DMS79 (cell line): ENCODE measurements around the gene RNU7-1.
"Not testable (repeated sequence)": the region's sequence is repeated elsewhere in the genome, so short reads cannot be mapped to it uniquely, and the experiment has no call there.

ENCODE experiments used
- DNase-seq: peaks from one replicate; lab custom pipeline; 2025; lab: John Stamatoyannopoulos, UW

Gene RNU7-1

DNA sequence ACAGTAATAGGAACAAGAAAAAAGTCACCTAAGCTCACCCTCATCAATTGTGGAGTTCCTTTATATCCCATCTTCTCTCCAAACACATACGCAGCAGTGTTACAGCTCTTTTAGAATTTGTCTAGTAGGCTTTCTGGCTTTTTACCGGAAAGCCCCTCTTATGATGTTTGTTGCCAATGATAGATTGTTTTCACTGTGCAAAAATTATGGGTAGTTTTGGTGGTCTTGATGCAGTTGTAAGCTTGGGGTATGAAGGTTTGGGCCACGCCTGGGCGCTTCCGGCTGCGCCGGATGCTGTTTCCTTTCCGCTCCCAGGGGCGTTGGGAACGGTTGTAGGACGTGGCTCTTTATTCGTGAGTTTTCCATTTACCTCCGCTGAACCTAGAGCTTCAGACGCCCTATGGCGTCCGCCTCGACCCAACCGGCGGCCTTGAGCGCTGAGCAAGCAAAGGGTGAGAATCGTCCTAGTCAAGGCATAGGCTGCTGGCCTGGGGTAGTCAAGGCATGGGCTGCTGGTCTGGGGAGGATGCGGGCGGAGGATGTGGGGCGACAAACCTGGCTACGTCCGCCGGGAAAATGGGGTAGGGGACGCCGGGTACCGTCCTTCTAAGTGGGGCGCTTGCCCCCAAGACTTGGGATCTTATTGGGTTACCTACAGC, at the start of gene RNU7-1, which contains the start of gene C12orf57:
TSS of gene RNU7-1 (plus strand) at position 95 of the 659 bp plus-strand sequence.
TSS of gene C12orf57 (plus strand) at position 301 of the 659 bp plus-strand sequence. CDS start at position 401, 100 bp downstream.
- DNase-seq, result peak; percentile 97

DNA sequence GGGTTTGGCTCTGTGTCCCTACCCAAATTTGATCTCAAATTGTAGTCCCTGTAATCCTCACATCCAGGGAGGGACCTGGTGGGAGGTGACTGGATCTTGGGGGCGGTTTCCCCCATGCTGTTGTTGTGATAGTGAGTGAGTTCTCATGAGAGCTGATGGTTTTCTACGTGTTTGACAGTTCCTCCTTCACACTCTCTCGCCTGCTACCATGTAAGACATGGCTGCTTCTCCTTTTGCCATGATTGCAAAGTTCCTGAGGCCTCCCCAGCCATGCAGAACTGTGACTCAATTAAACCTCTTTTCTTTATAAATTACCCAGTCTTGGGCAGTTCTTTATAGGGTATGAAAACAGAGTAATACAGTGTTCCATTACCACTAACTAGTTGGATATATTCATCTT, 49.3 kb upstream of the RNU7-1 start:
- DNase-seq, result no peak

DNA sequence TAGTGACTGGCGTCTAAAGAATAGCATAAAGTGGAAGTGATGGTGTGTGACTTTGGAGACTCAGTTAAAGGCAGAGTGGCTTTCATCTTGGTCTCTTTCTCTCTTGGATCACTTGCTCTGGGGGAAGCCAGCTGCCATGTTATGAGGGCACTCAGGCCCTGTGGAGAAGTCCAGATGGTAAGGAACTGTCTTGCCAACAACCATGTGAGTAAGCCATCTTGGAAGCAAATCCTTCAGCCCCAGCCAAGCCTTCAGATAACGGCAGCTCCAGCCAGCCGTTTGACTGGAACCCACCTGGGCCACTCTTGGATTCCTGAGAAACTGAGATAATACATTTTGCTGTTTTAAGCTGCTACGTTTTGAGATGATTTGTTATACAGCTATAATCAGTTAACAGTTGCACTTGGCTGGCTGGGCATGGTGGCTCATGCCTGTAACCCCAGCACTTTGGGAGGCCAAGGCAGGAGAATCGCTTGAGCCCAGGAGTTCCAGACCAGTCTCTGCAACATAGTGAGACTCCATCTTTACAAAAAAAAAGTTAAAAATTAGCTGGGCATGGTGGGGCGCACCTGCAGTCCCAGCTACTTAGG, 46.7 kb upstream of the RNU7-1 start:
- no peak for DNase-seq

- DNase-seq, result no peak
These were observed 44.2 kb upstream of the RNU7-1 start for GRCh38 chr12:6899427-6899826.

- peak; percentile 21 for DNase-seq
These were observed 43.6 kb upstream of the RNU7-1 start for GRCh38 chr12:6899837-6900519.

DNA sequence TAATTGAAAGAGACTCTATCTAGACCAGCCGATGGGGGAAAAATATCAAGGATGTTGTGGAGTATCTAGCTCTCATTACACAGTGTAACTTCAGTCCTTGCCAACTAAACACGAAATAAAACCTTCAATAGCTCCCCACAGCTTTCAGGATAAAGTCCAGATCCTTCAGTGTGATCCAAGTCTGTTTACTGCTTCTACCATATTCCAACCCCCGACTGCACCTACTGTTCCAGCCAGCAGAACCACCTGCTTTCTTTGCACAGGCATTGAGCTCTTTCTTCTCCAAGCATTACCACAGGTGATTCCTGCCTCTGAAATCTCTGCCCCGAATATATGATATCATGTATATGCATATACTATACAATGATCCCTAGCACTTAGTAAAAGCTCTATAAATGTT, 41.2 kb upstream of the RNU7-1 start:
- DNase-seq, result no peak

- DNase-seq, result no peak
These were observed 39.9 kb upstream of the RNU7-1 start for GRCh38 chr12:6903722-6904121.

DNA sequence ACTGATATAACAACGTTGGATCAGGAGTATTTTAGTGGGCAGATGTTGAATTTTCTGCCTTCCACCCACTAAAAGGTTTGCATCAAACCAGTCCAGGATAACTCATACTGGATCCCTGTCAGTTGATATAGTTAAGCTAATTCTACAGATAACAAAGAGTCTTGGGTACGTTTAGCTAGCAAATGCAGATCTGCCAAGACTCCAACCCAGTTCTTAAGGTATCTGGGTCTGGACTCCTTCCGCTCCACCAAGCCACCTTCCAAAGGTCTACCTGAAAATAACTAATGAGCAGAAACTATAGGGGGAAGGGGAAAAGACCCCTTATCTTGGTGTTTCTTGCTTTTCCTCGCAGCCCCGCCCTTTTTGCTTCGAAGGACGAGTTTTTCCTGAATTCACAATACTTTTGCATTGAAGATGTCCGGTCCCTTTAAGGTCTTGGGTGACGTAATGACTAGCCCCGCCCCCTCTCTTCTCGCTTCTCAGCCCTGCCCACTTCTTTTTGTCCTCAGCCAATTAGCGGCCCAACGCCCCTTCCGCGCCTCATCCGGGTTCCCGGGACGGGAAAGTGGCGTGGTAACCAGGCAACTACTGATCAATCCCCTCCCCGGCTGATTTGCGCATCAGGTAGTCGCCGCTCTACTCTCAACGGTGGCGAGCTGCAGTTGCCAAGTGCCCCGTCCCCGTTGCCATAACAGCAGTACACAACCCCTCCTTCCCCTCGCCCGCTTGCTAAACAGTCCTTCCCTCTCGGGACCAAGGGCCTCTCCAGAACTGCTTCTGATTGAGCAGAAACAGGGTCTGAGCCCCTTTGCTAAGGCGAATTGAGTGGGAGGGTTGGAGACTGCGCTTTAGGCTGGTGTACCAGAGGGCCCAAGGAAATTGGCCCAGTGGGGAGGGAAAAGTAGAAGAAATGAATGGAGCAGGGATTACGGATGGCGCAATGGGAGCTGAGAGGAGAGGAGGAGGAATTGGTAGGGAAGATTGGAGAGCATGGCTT, 39.0 kb upstream of the RNU7-1 start, which contains the start of gene LRRC23:
TSS of gene LRRC23 (plus strand) at position 543 of the 997 bp plus-strand sequence. CDS start 812 bp downstream, outside the sequence.
- DNase-seq, result peak; percentile 95

GRCh38 chr12:6905414-6906040, 38.1 kb upstream of the RNU7-1 start:
- DNase-seq, result no peak

DNA sequence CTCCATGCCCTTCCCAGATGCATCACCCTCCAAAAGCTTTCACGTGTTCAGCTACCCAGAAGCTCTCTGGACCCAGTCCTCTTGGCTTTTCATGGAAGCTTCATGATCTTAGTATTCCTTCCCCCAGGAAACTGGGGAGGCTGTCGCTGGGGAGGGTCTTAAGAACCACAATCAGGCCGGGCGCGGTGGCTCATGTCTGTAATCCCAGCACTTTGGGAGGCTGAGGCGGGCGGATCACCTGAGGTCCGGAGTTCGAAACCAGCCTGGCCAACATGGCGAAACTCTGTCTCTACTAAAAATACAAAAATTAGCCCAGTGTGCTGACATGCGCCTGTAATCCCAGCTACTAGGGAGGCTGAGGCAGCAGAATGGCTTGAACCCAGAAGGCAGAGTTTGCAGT, 35.5 kb upstream of the RNU7-1 start:
- not testable (repeated sequence) for DNase-seq

- no peak for DNase-seq
These were observed 34.0 kb upstream of the RNU7-1 start for GRCh38 chr12:6909421-6910145.

DNA sequence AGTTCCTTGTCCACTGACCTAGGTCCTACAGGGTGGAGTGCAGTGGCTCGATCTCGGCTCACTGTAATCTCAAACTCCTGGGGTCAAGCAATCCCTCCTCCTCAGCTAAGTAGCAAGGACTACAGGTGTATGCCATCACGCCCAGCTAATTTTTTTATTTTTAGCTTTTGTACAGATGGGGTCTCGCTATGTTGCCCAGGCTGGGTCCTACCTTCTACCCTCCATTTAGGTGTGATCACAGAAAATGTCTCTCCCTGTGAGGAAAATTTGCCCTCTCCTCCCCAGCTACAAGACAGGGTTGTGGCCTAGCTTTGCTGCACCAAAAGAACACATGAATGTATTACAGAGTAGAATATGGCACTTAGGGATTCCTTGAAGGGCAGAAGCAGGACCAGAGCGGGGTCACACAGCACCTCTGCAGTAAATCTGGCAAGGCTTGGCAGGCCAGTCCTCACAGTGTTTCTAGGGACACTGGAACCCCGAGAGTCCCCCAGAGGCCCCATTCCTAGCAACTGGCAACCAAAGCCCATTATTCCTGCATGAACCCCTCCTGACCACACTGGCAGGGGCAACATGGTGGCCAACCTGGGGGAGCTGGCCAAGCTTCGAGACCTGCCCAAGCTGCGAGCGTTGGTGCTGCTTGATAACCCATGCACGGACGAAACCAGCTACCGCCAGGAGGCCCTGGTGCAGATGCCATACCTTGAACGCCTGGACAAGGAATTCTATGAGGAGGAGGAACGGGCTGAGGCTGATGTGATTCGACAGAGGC, 31.3 kb upstream of the RNU7-1 start:
- DNase-seq, result no peak

DNA sequence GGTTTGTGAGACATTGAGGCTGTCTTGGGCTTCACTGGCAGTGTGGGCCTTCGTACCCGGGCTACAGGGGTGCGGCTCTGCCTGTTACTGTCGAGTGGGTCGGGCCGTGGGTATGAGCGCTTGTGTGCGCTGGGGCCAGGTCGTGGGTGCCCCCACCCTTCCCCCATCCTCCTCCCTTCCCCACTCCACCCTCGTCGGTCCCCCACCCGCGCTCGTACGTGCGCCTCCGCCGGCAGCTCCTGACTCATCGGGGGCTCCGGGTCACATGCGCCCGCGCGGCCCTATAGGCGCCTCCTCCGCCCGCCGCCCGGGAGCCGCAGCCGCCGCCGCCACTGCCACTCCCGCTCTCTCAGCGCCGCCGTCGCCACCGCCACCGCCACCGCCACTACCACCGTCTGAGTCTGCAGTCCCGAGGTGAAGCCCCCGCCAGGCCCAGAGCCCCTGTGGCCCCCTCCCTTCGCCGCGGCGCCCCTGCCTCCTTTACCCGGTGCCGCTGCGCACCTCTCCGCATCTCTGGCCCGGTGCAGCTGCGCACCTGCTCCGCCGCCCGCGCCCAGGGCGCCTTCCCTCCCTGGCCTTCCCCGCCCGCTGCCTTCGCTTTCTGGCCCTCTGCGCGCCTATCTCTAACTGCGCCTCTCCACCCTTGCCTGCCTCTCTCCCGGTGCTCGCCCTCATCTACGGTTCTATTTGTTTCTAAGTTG, 29.2 kb upstream of the RNU7-1 start, which contains the start of gene ENO2:
TSS of gene ENO2 (plus strand) at position 335 of the 701 bp plus-strand sequence. CDS start 1,253 bp downstream, outside the sequence.
- DNase-seq, result peak; percentile 44

DNA sequence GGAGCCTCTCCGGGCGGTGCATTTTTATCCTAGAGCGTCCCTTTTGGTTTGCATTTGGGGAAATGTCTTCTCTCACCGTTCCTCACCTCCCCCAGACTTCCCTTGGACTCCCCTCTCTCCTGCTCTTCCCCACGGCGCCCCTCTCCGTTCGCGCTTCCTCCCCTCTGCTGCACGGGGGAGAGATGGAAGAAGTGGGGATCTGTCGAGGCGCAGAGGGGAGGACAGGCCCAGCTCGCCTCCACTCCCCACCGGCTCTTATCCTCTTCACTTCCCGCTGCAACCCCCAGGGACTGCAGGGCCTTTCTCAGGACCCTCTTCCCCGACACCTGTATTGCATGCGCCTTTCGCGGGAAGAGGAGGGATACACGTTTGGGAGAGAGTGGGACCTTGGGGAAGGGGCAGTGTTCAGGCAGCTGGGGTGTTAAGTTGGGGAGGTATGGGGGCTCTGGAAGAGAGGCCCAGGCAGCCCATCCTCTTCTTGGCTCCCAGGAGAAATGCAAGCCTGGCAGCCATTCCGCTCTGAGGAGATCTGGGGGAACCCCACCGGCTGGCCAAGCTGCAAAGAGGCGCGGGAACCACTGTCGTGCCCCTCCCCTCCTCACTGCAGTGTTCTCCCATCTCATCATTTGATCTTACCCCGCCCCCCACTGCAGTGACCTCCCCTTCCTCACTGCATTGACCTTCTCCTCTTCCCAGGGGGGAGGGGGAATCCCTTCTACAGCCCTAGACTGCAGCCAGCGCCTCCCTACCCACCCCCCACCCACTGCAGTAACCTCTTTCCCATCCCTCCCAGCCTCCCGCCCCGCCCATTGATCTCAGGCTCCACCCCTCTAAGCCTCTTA, 28.4 kb upstream of the RNU7-1 start:
- DNase-seq, result no peak

DNA sequence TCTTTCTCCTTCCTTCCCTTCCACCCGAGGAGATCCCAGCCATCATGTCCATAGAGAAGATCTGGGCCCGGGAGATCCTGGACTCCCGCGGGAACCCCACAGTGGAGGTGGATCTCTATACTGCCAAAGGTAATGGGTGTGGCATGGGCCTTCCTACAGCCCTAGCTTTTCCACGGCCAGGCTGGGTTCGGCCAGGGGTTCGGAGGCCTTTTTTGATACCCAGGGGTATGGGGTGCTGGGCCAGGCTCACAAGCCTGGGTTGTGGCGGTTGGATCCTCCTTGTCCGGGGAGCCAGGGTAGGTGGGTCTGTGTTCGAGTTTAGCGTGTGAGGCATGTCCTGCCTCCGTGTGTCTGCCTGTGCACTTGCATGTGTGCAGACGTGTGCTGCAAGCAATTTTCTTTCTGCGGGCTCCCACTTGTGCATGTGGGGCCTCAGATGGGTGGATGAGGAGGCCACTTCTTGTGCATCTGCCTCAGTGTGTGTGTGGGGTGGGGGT, 27.8 kb upstream of the RNU7-1 start:
- DNase-seq, result no peak

DNA sequence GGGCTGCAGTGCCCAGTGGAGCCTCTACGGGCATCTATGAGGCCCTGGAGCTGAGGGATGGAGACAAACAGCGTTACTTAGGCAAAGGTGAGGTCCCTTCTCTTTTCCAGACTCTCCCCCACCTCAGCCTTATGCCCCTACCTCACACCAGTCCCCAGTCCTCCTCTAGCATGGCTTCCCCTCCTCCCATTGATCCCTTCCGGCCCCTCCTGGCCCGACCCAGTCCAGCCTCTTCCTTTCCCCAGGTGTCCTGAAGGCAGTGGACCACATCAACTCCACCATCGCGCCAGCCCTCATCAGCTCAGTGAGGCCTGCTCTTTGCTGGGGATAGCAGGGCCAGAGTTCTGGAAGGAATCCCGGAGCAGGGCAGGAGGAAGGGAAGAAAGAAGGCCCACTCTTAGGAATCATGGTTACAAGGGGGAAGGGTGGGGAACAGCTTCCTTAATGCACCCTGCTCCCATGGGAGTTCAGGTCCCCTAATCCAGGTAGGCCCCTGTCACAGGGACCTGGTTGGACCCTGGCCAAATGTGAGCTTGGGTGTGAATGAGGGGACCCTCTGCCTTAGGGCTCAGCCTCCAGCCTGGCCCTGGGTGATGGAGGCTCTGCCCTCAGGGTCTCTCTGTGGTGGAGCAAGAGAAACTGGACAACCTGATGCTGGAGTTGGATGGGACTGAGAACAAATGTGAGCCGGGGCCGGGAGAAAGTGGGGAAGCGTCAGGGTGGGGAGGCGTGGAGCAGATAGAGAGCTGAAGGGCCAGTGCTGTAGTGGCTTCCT, 27.0 kb upstream of the RNU7-1 start:
- no peak for DNase-seq
